GM12801 (cell line): ENCODE data around the gene AHI1.

Experiments used
- CTCF ChIP-seq: IDR thresholded peaks from one replicate; pipeline ENCODE4 v1.5.1; 2011; ENCODE audit warnings: control low read depth; ENCODE audit not compliant: insufficient read length; ENCODE audit errors: extremely low read depth

Gene AHI1

DNA sequence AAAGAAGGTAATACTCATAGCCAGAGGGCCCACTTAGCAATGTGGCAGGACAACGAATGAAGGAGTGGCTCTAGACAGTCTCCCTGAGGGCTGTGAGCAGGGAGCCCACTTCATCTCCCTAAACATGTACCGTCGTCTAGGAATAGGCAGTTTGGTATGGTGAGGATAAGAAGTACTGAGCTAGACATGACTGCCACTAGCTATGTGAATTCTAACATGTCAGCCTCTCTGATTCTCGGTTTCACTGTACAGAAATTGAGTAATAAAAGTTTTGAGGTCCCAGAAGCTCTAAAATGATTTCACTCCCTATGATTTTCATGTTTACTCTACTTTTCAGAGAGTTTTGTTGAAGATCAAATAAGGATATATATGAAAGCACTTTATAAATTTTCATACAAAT is 107.1 kb downstream of the AHI1 start:
- no peak for TF ChIP-seq CTCF

DNA sequence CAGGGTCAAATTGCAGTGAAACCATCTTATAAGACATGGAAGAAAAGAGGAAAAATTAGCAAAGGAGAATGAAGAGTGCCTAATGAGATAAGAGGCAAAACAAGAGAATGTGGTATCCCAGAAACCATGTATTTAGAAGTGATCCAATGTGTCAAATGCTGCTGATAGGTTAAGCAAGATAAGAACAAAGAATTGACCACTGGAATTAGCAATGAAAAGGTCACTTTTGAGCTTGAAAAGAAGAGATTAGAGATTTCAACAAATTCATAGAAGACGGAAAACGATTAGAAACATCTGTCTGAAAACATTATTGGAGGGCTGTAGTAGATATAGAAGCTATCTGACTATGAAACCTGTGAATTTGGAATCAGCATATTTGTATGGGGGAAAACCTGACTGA is 112.2 kb downstream of the AHI1 start:
- no peak for TF ChIP-seq CTCF

- no peak for TF ChIP-seq CTCF
Observed at GRCh38 chr6:135383766-135384165, 113.8 kb downstream of the AHI1 start.

DNA sequence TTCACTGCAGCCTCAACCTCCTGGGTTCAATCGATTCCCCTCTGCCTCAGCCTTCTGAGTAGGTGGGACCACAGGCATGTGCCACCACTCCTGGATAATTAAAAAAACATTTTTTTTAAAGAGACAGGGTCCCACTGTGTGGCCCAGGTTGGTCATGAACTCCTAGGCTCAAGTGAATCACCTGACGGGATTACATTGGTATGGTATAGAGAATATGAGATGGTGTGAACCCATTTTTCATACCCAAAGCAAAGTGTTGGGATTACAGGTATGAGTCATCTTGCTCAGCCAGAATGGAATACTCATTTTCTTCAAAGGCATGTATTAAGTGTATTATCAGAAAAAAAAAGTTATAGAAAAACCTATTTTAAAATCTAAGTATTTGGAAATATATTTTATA is 114.2 kb downstream of the AHI1 start:
- TF ChIP-seq CTCF: no peak

- TF ChIP-seq CTCF: no peak
Observed at GRCh38 chr6:135382182-135382628, 115.3 kb downstream of the AHI1 start.

- no peak for TF ChIP-seq CTCF
Observed at GRCh38 chr6:135380793-135381192, 116.7 kb downstream of the AHI1 start.

DNA sequence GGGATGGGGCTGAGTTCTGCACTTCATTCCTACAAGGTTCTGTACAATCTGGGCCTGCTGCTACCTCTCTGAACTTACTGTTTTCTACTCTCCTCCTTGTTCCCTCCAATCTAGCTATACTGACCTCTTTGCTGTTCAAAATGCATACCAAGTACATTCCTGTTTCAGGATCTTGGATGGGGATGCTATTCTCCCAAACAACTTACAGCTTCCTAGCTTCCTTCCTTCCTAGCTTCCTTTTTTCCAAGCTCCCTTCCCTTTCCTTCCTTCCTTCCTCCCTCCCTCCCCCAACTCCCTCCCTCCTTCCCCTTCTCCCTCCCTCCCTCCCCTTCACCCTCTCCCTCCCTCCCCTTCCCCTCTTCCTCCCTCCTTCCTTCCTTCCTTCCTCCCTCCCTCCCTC is 117.9 kb downstream of the AHI1 start:
- no peak for TF ChIP-seq CTCF

DNA sequence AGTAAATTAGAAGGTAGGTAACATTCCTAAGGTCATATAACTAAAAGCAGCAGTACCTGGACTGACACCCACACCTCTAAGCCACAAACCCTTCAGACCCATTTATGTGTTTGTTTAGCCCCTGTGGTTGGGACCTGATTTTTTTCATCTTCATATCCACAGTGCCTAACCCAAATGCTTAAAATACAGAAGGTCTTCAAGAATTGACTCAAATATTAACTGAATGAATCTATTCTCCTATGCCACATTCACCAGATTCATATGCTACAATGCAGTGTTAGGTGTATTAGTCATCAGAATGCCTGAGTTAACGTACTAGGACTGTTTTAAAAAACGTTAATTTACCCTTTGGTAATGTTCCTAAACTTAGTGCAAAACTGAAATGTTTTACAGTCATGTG is 124.8 kb downstream of the AHI1 start:
- no peak for TF ChIP-seq CTCF
